K562 (cell line): Measurements from ENCODE around the gene GPR107.

Experiments
- ELF4 ChIP-seq: fragments of 450-650 bp; formaldehyde crosslinking; IDR thresholded peaks from 2 replicates; pipeline ENCODE4 v1.4.0; 2022; ENCODE audit warnings: missing genetic modification characterization
- TF ChIP-seq, protein P1 (sequence below), 2 experiments: fragments of 450-650 bp; formaldehyde crosslinking in 1 of 2; IDR thresholded peaks; 2 replicates each; pipeline versions ENCODE4 v1.4.0 to v1.6.1; 2014 to 2020; ENCODE audit warnings: mild to moderate bottlenecking in 2 of 2, borderline replicate concordance in 1 of 2, low read depth in 1 of 2

DNA sequence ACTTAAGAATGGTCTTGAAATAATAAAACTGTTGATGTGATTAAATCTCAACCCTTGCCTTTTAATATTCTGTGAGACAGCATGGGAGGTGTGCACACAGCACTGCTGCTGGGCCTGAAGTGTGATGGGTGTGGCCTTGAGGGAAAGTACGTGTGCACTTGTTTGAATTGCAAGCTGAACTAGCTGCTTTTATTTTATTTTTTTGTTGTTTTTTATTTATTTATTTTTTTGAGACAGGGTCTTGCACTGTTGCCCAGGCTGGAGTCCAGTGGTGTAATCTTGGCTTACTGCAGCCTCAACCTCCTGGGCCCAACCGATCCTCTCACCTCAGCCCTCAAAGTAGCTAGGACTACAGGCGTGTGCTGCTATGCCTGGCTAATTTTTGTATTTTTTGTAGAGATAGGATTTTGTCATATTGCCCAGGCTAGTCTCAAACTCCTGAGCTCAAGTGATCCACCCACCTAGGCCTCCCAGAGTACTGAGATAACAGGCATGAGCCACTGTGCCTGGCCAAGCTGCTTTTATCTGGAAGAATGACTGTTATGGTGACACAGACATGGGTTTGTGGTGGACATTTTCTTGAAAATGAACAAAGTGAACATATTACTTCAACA, 58.9 kb downstream of the GPR107 start:
- no peak for TF ChIP-seq ELF4 (CRISPR knock-in tag)
- TF ChIP-seq, protein P1, sequence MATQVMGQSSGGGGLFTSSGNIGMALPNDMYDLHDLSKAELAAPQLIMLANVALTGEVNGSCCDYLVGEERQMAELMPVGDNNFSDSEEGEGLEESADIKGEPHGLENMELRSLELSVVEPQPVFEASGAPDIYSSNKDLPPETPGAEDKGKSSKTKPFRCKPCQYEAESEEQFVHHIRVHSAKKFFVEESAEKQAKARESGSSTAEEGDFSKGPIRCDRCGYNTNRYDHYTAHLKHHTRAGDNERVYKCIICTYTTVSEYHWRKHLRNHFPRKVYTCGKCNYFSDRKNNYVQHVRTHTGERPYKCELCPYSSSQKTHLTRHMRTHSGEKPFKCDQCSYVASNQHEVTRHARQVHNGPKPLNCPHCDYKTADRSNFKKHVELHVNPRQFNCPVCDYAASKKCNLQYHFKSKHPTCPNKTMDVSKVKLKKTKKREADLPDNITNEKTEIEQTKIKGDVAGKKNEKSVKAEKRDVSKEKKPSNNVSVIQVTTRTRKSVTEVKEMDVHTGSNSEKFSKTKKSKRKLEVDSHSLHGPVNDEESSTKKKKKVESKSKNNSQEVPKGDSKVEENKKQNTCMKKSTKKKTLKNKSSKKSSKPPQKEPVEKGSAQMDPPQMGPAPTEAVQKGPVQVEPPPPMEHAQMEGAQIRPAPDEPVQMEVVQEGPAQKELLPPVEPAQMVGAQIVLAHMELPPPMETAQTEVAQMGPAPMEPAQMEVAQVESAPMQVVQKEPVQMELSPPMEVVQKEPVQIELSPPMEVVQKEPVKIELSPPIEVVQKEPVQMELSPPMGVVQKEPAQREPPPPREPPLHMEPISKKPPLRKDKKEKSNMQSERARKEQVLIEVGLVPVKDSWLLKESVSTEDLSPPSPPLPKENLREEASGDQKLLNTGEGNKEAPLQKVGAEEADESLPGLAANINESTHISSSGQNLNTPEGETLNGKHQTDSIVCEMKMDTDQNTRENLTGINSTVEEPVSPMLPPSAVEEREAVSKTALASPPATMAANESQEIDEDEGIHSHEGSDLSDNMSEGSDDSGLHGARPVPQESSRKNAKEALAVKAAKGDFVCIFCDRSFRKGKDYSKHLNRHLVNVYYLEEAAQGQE (IDR thresholded peaks at IDR 0.05; ENCODE audit: borderline replicate concordance): peak; percentile 21; the same call in 1 of the 2 replicates
- TF ChIP-seq, protein P1 (CRISPR knock-in tag; IDR thresholded peaks at IDR 0.05; ENCODE audit: low read depth): no peak
